PC-3 (cell line): ENCODE results near the gene NLGN1. TPM values are rescaled to one million over a fixed set of nuclear protein-coding genes. Genes with fewer than 3 reads are reported as not detected.

Source experiments
- ATAC-seq: fragments of 200-7000 bp; cut with Tn5 transposase; 2 replicates; pipeline ENCODE4 v1.9.1; 2020; ENCODE audit warnings: mild to moderate bottlenecking, moderate library complexity
- BruUV-seq: library from RNA; stranded (reverse); fragments of 400-500 nt; replicated peaks from 2 replicates; lab custom pipeline; 2021; lab: Mats Ljungman, UMichigan
- CTCF ChIA-PET: fragments of 300-600 bp; sonication (Branson Sonifier 250); formaldehyde crosslinking; loops from one replicate; lab custom pipeline; 2022; ENCODE audit warnings: antibody characterized with exemption; lab: Charles Lee
- POLR2A ChIA-PET: fragments of 300-600 bp; sonication (Branson Sonifier 250); formaldehyde crosslinking; loops from one replicate; lab custom pipeline; 2022; ENCODE audit warnings: antibody characterized with exemption; ENCODE audit not compliant: unreplicated experiment; lab: Charles Lee
- DNase-seq: peaks from one replicate; pipeline ENCODE4 v3.0.0-alpha.2; 2015
- H2AFZ ChIP-seq: fragments of 300-600 bp; sonication (generic); 2 replicates; pipeline ENCODE4 v1.6.0; 2016; ENCODE audit warnings: antibody characterized with exemption, low read length
- H3F3A ChIP-seq: fragments of 300-600 bp; sonication (generic); one replicate; pipeline ENCODE4 v1.6.0; 2017; ENCODE audit warnings: antibody characterized with exemption, low read length, control low read depth, mild to moderate bottlenecking; ENCODE audit not compliant: unreplicated experiment
- H3K27ac ChIP-seq: fragments of 300-600 bp; sonication (generic); 2 replicates; pipeline ENCODE4 v1.5.1; 2016; ENCODE audit warnings: mild to moderate bottlenecking, low read length
- H3K27me3 ChIP-seq: fragments of 300-600 bp; sonication (generic); 2 replicates; pipeline ENCODE4 v1.6.1; 2016; ENCODE audit warnings: low read length, mixed read lengths
- H3K36me3 ChIP-seq: fragments of 300-600 bp; sonication (generic); 2 replicates; pipeline ENCODE4 v1.6.1; 2016; ENCODE audit warnings: low read depth, mixed run types, low read length, mixed read lengths
- H3K4me1 ChIP-seq: fragments of 300-600 bp; sonication (generic); 2 replicates; pipeline ENCODE4 v1.5.1; 2016; ENCODE audit warnings: low read length; ENCODE audit not compliant: insufficient read depth
- H3K4me2 ChIP-seq: fragments of 300-600 bp; sonication (generic); 2 replicates; pipeline ENCODE4 v1.6.0; 2016; ENCODE audit warnings: low read length
- H3K4me3 ChIP-seq: fragments of 300-600 bp; sonication (generic); 2 replicates; pipeline ENCODE4 v1.5.1; 2016; ENCODE audit warnings: mild to moderate bottlenecking, low read length, mixed read lengths
- H3K79me2 ChIP-seq: fragments of 300-600 bp; sonication (generic); 2 replicates; pipeline ENCODE4 v1.6.1; 2017; ENCODE audit warnings: low read length, mixed read lengths
- H3K9ac ChIP-seq: fragments of 300-600 bp; sonication (generic); 2 replicates; pipeline ENCODE4 v1.6.0; 2016; ENCODE audit warnings: mild to moderate bottlenecking, low read length
- H3K9me2 ChIP-seq: fragments of 300-600 bp; sonication (generic); replicated peaks from 2 replicates; pipeline ENCODE4 v1.6.1; 2016; ENCODE audit warnings: mixed run types, low read length, mixed read lengths
- H3K9me3 ChIP-seq: fragments of 300-600 bp; sonication (generic); 2 replicates; pipeline ENCODE4 v1.6.1; 2016; ENCODE audit warnings: low read length, mixed read lengths
- H4K20me1 ChIP-seq: fragments of 300-600 bp; sonication (generic); 2 replicates; pipeline ENCODE4 v1.6.1; 2016; ENCODE audit warnings: low read length, mixed read lengths
- CTCF ChIP-seq: fragments of 300-600 bp; sonication (generic); conservative IDR thresholded peaks from 2 replicates; pipeline ENCODE4 v1.5.1; 2017; ENCODE audit warnings: antibody characterized with exemption, low read depth, mild to moderate bottlenecking, low read length
- EZH2 ChIP-seq: fragments of 300-600 bp; sonication (generic); IDR thresholded peaks from one replicate; pipeline ENCODE4 v1.6.1; 2017; ENCODE audit warnings: antibody characterized with exemption, mild to moderate bottlenecking, low read length; ENCODE audit not compliant: unreplicated experiment
- EZH2phosphoT487 ChIP-seq: fragments of 300-600 bp; sonication (generic); IDR thresholded peaks from 2 replicates; pipeline ENCODE4 v1.6.1; 2018; ENCODE audit warnings: mild to moderate bottlenecking, antibody characterized with exemption, low read length, borderline replicate concordance
- intact Hi-C: fragments of 100-400 bp; cut with micrococcal nuclease; formaldehyde crosslinking; loops from 2 replicates; pipeline ENCODE4 v1.9.0; 2023
- total RNA-seq: library from RNA; depleted of rRNA; stranded (reverse); fragments of >200 nt; gene quantifications from 2 replicates; pipeline ENCODE4 v1.2.3, GENCODE V29; 2014

The NLGN1 gene
- total RNA-seq, 1 experiment from 2014 or later = 0.77 TPM

- no peak for ATAC-seq
- ChIA-PET CTCF (no interaction called here), POLR2A (no interaction called here)
- Histone ChIP-seq H3K9ac (no peak overlapping the region), H3K27me3 (no peaks in the 10 kb centered on the region), H3K4me2 (no peak overlapping the region), H3K4me1 (peaks cover 3% of the 10 kb centered on the region; the same call in 1 of the 2 replicates), H2AFZ (no peak overlapping the region), H3K36me3 (no peaks in the 10 kb centered on the region), H4K20me1 (no peaks in the 10 kb centered on the region), H3K79me2 (no peaks in the 10 kb centered on the region), H3K9me2 (no peaks in the 10 kb centered on the region), H3F3A (no peaks in the 10 kb centered on the region), H3K4me3 (no peak overlapping the region), H3K9me3 (no peaks in the 10 kb centered on the region), H3K27ac (no peak overlapping the region)
- intact Hi-C loops = no loop called here
- TF ChIP-seq CTCF (no peak), EZH2phosphoT487 (no peak), EZH2 (no peak)
- DNase-seq = no peak
- no TSS peak for BruUV-seq
Observed at GRCh38 chr3:173688216-173688842, 290.8 kb downstream of the NLGN1 start.

GRCh38 chr3:173690542-173691180 is 293.1 kb downstream of the NLGN1 start:
- TF ChIP-seq CTCF (no peak), EZH2 (no peak), EZH2phosphoT487 (no peak)
- DNase-seq (peak; percentile 51), ATAC-seq (peak; percentile 54)
- no TSS peak for BruUV-seq
- H4K20me1 ChIP-seq = no peaks in the 10 kb centered on the region
- H3K27ac ChIP-seq = no peak overlapping the region
- no peaks in the 10 kb centered on the region for H3K27me3 ChIP-seq
- H3K79me2 ChIP-seq = no peaks in the 10 kb centered on the region
- no peaks in the 10 kb centered on the region for H3F3A ChIP-seq
- peaks cover 3% of the 10 kb centered on the region; the same call in 1 of the 2 replicates for H3K4me1 ChIP-seq
- ChIA-PET CTCF (no interaction called here), POLR2A (no interaction called here)
- intact Hi-C loops = no loop called here
- H3K36me3 ChIP-seq = no peaks in the 10 kb centered on the region
- H3K9ac ChIP-seq = no peak overlapping the region
- H3K4me3 ChIP-seq = no peak overlapping the region
- no peaks in the 10 kb centered on the region for H3K9me3 ChIP-seq
- no peak overlapping the region for H3K4me2 ChIP-seq
- H3K9me2 ChIP-seq = no peaks in the 10 kb centered on the region
- no peak overlapping the region for H2AFZ ChIP-seq

- ATAC-seq = no peak
- CTCF ChIA-PET = no interaction called here
- no peak for TF ChIP-seq EZH2
- TF ChIP-seq EZH2phosphoT487 = no peak
- no peak for TF ChIP-seq CTCF
Observed at GRCh38 chr3:173699353-173699752, 301.8 kb downstream of the NLGN1 start.

More at GRCh38 chr3:173699353-173699752, 301.8 kb downstream of the NLGN1 start:
- no peaks in the 10 kb centered on the region for H3F3A ChIP-seq
- DNase-seq = no peak
- H3K9me2 ChIP-seq = no peaks in the 10 kb centered on the region
- no peak overlapping the region for H3K4me2 ChIP-seq
- no peak overlapping the region for H3K27ac ChIP-seq
- no peak overlapping the region for H3K4me3 ChIP-seq
- no peak overlapping the region for H3K9ac ChIP-seq
- intact Hi-C loops = no loop called here
- no peaks in the 10 kb centered on the region for H3K9me3 ChIP-seq
- H3K27me3 ChIP-seq = no peaks in the 10 kb centered on the region
- no peaks in the 10 kb centered on the region for H3K79me2 ChIP-seq
- BruUV-seq = no TSS peak
- no peaks in the 10 kb centered on the region for H3K36me3 ChIP-seq
- no peaks in the 10 kb centered on the region for H4K20me1 ChIP-seq
- POLR2A ChIA-PET = no interaction called here
- no peaks in the 10 kb centered on the region for H3K4me1 ChIP-seq
- H2AFZ ChIP-seq = no peak overlapping the region
